ENCODE results near the gene ZNF423.

DNA sequence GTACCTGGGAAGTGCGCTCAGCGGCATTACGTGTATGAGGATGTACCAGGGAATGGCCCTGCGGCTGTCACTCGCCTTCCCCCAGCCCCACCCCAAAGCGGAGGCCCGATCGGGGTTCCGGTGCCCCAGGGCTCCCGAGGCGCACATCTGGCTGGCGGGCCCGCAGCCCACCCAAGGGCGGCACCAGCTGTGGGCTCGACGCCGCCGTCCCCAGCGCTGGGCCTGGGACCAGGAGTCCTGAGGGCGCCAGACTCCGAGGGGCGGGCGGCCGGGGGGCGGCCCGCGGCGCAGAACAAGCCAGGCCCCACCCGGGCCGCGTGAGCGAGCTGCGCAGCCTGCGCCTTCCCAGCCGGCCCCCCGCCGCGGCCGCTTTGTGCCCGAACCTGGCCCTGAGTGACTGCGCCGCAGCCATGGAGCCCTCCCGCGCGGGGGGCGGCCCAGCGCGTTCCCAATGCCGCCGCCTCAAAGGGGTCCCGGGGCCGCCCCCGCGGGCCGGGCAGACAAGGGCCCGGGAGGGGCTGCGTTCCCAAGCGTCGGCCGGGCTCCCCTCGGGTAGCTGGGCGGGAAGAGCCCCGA is 17.4 kb downstream of the ZNF423 start:
- TF ChIP-seq, protein P1, sequence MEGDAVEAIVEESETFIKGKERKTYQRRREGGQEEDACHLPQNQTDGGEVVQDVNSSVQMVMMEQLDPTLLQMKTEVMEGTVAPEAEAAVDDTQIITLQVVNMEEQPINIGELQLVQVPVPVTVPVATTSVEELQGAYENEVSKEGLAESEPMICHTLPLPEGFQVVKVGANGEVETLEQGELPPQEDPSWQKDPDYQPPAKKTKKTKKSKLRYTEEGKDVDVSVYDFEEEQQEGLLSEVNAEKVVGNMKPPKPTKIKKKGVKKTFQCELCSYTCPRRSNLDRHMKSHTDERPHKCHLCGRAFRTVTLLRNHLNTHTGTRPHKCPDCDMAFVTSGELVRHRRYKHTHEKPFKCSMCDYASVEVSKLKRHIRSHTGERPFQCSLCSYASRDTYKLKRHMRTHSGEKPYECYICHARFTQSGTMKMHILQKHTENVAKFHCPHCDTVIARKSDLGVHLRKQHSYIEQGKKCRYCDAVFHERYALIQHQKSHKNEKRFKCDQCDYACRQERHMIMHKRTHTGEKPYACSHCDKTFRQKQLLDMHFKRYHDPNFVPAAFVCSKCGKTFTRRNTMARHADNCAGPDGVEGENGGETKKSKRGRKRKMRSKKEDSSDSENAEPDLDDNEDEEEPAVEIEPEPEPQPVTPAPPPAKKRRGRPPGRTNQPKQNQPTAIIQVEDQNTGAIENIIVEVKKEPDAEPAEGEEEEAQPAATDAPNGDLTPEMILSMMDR (IDR thresholded peaks at IDR 0.05; ENCODE audit: low read length), result no peak
- TF ChIP-seq EZH2phosphoT487 (IDR thresholded peaks at IDR 0.05; ENCODE audit: low read length), result no peak

Data from MM.1S (cell line).